A172 (cell line): ENCODE data around the gene FBXW11. TPM values are rescaled to one million over a fixed set of nuclear protein-coding genes. Genes with fewer than 3 reads are reported as not detected.
"Not testable (repeated sequence)": the region's sequence is repeated elsewhere in the genome, so short reads cannot be mapped to it uniquely, and the experiment has no call there.

Experiments used
- DNase-seq: peaks from one replicate; pipeline ENCODE4 v3.0.0-alpha.2; 2015; ENCODE audit warnings: low spot score
- total RNA-seq: library from RNA; depleted of rRNA; stranded (reverse); fragments of >200 nt; shearing (Covaris generic); gene quantifications from 2 replicates; pipeline ENCODE4 v1.2.3, GENCODE V29; 2014

FBXW11 gene
- total RNA-seq, 1 experiment from 2014 or later: 106 TPM

DNA sequence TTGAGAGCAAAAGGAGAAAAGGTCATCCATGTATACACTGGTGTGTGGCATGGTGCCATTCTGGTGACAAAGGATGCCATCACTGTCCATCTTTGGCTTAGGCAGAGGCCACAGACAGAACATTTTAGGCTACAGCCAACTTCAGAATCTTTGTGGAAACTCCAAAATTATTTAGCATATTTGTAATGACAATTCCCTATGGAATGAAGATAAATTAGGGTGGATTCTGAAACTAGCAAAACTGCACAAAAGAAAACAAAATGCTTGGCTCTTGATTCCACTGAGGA, 92.5 kb downstream of the FBXW11 start:
- DNase-seq: no peak

DNA sequence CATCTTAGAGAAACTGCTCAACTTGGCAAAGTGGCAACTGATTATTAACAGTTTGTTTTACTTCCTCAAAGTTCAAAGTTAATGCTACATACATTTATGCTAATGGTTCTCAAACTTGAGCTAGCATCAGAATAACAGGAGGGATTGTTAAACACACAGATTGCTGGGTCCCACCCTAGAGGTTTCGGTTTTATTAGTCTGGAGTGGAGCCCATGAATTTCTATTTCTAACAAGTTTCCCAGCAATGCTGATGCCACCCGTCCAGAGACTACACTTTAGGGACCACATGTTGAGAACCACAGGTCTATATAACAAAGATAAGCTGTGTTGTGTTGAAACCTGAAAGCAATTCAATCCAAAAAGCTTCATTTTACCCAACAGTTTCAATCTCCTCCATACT, 95.3 kb downstream of the FBXW11 start:
- DNase-seq: no peak

DNA sequence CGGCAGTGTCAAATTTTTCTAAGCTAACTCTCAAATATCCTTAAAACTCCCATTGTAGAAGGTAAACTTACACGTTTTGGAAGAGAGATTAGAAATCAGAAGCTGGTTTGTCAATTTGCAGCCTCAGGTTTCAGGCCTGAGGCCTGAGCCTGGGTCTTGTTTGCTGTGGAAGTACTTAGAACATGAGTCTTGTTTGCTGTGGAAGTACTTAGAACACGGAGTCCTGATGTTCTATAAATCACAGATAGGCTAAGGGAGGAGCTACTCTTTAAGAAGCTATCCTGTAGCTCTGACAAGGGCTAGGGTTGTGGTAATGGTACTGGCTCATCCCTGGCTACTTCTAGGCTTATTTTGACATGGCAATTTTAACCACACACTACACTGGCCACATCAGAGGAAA, 97.8 kb downstream of the FBXW11 start:
- DNase-seq: no peak

DNA sequence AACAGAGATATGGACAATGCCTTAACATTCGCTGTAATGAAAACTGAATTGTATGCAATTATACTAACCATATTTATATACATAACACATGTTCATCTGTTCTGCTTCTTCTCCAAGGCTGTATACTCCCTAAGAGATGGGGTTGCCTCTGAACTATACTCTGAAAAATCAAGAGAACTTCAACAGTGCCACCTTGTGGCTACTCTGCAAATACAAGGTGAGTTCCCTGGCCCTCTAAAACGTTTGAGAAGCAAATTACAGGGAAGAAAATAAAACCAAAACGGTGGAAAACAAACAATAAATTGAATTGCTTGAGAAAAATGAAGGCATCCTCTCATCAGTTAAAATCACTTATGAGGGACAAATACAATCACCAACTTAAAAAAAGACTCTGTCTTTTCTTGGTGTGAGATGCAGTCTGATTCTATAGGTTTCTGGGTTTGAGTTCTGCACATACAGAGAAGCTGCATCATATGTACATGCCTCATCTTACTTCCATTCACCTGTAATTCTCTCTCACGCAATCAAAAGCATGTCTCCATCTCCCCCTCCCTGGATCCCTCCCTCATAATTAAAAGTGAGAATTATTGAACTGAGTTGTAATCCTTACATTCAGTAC, 98.6 kb downstream of the FBXW11 start:
- DNase-seq: peak; percentile 52

DNA sequence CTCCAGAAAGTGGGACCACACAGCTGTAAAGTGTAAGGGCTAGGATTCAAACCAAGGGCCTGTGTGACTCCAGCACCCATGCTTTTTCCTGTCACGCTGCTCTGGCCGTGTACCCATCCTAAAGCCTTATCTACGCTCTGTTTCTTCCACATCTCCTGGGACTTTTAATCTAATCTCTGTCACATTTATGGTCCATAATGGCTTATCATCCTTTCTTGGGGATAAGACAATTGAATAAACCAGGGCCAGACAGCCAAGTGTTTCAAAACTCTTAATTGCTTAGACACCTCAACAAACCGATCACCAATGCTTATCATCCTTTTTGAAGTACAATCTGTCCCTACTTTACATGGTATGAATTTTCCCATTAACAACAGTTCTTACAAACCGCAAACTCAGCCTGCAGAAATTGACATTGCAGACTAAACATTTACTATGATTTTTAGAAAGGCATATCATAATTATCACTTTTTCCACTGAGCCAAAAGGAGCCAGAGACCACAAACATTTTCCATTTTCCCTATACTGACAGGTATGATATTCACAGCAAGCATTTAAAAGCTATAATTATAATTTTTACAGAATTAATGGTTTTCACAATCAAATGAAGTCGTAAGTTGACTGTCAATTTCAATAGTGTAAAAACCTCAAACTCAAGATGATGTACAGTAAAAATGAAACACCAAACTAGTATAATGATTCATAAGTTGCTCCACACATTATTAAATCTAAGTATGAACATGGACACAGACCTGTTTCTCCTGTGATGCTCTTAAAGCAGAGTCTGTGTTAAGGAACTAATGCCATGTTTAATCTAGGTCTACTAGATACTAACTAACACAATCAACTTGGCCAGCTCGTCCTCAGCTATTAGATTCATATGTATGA, 99.5 kb downstream of the FBXW11 start:
- no peak for DNase-seq

DNA sequence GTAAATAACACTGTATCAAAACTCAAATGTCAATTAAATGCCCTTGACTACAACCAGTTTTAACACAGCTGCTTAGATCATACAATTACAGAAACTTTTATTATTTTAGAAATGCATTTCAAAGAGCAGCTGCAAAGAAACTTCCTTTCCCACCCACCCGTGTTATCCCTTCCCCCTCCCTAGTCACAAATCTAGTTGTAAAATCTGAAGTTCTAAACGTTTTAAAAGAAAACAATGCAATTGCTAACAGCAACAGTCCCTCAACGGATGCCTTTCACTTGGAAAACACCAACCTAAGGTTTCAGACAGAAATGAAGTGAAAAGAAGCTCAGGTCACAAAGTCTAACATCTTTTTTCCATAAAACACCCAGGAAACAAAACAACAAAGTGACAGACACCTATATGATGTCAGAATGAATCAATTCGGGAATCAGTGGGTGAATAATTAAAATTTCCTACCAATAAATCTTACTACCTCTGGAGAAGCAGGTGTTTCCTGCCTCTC, 100.3 kb downstream of the FBXW11 start:
- no peak for DNase-seq

DNA sequence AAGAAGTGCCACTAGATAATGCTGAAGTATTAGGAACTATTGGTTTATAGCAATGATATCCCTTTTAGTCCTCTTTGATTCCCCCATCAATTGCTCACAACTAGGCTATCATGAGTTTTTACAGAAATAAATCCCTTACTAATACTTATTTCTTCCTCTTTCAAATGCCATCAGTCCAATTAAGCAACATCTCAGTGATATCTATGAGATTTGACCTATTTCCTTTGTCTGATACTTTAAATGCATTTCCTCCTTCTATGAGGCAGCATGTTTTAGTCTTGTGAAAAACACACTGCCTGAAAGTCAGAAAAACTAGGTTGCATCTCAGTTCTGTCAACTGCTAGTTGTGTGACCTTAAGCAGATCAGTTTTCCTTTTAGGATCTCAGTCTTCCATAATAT, 101.6 kb downstream of the FBXW11 start:
- DNase-seq: no peak

DNA sequence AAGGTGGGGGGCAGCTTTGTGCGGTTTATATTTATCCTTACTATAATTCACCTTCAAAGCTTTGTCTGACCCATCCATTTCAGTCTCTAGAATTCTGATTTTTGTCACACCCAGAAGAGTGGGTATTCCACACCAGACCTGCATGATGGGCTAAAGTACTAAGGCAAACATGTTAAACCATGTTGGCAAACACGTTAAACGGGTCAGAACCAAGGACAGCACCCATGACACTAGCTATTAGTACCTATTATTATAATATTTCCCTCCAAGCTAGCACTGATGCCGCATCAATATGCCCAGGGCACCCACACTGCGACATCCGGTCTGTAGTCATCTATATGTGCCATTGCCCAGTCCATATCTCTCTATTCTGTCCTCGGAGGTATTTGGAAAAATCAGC, 104.7 kb downstream of the FBXW11 start:
- DNase-seq: no peak

DNA sequence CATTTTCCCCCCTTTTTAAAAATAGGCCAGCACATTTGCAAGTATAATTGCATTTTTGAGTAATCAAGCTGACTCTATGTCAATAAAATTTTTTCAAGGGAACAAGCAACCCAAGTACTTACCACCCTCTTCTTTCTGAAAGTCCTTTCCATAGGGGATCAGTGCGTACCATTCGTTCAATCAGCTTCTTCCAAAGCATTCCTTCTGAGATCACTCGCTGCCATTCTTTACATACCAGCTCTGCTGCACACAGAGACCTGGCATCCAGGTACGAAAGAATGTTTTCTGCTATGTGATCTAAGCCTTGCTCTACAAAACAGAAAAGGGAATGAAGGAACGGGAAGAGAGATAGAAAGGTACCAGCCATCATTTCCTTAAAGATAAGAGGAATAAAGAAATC, 106.6 kb downstream of the FBXW11 start:
- DNase-seq: no peak

DNA sequence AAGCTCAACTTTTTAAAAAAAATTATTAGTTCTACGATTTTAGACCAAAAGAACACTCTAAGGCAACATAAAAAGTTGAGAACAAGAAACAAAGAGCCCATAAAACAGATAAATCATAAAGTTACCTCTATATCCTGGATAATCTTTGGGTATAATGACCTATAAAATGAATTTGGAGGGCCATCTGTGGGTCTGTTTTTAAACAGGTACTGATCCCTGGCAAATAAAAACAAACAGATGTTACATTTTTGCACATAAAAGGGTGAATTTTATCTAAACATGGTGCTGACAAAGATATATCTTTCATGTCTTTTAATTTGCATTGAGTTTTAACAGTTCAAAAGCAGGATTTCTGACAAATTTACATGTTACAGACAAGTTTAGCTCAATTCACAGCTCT, 107.6 kb downstream of the FBXW11 start:
- no peak for DNase-seq

DNA sequence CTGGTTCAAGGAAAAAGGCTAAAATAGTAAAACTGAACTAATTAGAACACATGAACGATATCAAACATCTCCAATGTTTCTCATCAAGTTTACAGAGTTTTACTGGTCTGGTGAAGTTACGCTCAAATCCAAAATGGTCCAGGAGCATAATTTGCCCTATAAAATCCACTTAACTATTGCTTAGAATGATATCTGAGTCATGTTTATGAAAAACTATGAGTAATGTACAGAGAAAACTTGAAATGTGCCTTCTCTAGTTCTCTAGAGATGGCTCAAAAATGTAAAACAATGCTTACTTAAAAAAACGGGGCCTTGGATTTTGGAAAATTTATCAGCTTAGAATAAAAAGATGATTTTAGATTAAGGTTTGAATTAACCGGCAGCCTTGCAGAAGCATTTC, 108.1 kb downstream of the FBXW11 start:
- DNase-seq: no peak

DNA sequence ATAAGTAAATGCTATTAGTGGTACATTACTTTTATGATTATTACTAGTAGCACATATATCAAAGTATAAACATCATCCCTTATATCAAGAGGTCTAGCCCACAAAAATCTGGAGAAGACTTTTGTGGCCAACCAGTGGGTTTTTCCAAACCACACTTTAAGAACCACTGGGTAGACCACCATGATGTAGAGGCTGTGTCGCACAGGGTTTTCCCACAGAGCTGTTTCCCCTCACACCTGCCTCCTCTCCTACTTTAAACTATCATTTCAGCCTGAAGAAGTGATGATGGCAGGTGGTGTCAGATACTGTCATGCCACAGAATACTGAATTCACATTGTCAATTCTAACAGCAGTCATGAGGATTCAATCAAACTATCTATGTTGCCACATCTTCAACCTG, 109.2 kb downstream of the FBXW11 start:
- no peak for DNase-seq

DNA sequence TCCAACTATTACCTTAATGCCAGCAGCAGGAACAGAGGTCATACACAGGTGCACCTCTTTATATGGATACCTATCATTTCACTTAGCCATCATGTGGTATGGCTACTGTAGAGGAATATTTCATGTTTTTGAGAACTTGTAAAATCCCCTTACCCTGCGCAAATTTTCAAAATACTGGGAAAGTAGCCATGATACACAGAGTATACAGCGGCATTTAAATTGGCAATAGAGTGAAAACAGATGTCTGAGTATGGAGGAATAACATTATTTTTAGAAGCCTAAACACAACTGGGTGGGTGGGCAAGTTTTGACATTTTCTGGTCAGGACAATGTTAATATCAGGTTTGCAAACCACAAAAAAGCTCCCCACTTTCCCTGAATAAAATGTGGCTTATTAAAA, 111.4 kb downstream of the FBXW11 start:
- no peak for DNase-seq

DNA sequence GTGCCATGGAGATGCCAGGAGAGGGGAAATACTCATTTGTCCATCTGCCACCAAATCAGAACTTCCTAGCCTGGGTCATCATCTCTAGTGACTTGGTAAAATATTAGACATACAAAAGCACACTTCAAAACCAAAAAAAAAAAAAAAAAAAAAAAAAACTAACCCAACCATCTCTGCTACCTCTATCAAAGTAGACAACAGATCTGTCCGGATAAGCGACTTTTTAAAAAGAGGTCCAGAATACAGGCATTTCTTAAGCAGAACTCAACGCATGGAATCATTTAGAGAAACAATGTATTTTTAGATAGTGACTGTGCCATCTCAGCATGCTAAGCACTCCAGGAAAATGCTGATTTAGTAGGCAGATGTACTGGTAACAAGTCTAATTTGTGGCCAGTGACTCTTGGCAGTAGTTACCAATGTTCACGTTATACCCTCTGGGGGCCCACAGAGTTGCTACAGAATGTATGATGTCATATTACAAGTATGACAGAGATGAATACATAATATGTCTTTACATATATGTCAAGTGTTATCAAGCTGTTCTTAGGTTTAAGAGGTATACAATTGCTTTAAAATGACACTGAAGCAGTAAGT, 113.0 kb downstream of the FBXW11 start:
- DNase-seq: peak; percentile 14

DNA sequence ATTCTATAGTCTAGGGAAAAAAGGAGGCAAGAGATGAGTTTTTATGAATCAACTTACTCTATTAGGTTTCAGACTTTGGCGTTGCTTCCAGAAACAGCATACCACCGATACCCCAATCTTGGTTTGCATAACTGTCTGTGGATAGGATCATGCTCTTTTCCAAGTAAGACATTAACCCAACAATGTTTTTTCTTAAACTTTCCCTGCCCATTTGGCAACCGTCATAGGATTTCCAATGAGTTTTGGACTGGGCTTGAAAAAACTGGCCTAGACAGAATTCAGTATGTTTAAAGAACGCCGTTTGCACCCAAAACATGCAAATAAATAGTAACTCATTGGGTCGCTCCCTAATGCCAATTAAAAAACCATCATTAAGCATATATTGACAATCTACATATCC, 114.8 kb downstream of the FBXW11 start:
- no peak for DNase-seq

DNA sequence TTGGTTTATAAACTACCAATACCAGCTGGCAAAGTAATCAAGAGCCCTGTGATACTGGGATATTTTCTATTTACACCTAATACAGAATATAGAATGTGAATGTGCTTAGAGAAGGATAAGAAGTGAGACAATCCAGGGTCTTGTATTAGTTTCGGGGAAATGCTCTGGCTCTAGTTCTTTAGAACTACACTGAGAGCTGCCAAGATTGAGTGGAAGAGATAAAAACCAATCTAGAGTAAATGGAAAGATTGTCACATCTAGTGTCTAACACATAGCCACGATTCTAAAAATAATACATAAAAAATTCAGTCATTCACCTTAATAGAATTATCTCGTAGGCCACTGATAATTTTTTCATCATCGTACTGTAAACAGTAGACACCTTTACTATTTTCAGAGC, 115.3 kb downstream of the FBXW11 start:
- DNase-seq: no peak

DNA sequence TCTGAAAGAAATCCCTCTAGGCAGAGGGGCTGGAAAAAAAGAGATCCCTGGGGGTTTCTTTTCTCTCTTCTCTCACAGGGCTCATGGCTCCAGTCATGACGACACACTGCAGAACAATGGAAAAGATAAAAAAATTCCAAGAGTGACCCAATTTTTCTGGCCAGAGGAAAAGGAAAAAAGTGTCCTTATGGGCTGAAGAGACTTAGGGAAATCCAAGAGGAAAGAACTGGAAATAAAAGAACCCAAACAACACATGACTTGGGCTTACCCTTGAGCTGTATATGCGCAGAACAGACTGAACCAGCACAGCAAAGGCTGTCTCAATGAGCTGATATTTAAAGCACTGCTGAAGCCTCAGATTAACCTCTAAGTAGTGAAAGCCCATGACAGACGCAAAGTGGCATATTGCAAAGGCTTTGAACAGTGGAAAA, 118.4 kb downstream of the FBXW11 start:
- DNase-seq: no peak

DNA sequence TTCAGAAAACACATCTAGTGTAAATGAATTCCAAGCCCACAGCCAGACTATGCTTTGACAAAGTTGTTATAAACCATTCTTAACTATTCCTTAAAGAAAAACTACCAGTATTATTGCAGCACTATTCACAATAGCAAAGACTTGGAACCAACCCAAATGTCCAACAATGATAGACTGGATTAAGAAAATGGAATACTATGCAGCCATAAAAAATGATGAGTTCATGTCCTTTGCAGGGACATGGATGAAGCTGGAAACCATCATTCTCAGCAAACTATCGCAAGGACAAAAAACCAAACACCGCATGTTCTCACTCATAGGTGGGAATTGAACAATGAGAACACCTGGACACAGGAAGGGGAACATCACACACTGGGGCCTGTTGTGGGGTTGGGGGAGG, 120.4 kb downstream of the FBXW11 start:
- DNase-seq: not testable (repeated sequence)

DNA sequence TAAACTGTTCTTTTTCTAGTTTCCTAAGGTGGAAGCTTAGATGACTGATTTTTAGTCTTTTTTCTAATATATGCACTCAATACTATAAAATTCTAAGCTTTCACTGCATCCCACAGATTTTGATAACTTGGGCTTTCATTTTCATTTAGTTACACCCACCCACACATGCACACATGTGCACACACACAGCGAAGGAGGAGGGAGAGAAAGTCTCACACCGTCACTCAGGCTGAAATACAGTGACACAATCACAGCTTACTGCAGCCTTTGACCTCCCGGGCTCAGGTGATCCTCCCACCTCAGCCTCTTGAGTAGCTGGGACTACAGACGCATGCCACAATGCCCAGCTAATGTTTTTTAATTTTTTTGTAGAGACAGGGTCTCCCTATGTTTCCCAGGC, 124.3 kb downstream of the FBXW11 start:
- DNase-seq: no peak

DNA sequence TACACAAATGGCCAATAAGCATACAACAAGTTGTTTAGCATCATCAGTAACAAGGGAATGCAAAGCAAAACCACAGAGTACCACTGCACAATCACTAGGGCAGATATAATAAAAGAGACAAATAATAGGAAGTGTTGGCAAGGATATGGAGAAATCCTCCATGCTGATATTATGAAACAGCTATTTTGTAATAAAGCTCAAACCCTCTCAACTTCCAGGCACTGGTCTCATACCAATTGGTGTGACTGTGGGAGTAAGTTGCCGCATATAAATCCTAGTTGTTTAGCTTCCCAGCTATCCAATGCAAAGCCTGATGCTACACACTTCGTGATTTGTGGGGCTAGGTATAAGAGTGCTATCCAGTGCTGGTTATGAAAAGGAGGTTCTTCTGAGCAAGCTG, 132.2 kb downstream of the FBXW11 start:
- DNase-seq: no peak

DNA sequence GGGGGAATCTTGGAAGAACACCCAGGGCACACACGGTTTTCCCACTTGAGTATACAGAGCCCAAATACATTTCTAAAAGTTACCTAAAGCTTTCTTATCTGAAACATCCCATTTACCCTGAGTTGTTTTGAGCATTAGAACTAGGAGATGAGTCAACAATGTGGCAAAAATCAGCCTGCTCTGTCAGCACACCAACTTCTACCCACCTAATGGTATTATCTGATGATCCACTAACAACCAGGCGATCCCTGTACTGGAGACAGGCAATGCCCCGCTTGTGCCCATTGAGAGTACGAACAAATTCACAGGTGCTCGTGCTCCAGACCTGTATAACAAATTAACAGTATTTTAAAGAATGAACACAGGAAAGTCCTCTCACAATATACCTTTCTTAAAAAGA, 133.8 kb downstream of the FBXW11 start:
- DNase-seq: peak; percentile 8

DNA sequence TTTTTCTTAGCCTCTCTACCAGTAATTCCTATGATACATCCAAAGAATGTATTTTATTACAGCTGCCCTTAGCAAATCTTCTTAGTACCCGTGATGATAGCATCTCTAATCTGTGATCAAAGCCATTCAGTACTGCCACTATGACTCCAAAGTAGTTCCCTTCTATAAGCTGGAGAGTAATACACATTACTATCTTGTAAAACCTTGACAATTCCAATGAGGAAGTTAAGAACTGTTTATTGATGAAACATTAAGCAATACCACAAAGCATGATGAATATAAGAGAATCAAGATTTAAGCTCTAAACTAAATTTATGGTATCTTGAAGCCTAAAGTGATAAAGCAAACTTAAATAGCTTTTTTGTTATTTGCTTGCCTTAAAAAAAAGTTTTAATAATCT, 134.7 kb downstream of the FBXW11 start:
- DNase-seq: no peak

DNA sequence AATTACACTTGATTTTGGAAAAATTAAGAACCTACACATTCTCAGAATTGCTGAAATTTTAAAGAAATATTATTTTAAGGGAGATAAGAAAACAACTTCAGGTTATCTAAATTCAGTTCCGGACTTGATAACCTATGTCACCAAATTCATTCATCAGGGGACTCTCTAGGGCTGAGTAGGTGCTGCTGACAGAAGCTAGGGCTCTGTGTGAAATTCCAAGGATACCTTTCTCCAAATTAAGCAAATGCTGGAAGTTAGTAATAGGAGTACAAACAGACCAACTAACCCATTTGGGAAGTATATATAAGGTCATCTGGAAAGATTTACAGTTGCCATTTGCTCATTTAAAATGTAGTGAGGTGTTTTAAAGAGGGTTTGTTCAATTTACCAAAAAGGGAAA, 136.5 kb downstream of the FBXW11 start:
- DNase-seq: no peak
